Naive thymus-derived CD8-positive, alpha-beta T cell (primary cell): ENCODE measurements around the gene THOC2. TPM values are rescaled to one million over a fixed set of nuclear protein-coding genes. Genes with fewer than 3 reads are reported as not detected.
A peak's percentile ranks its signal among the peaks of the same experiment; 100 is the strongest.
"Not testable (repeated sequence)": the region's sequence is repeated elsewhere in the genome, so short reads cannot be mapped to it uniquely, and the experiment has no call there.

ENCODE experiments used
- ATAC-seq, 2 donors: fragments of 150-1000 bp; cut with Tn5 transposase in 1 of 2; sonication (Bioruptor Pico), chemical (Tn5 transposase) in 1 of 2; 1 replicate in 1 of 2; 2 replicates in 1 of 2; pipeline ENCODE4 v1.10.0; 2021; ENCODE audit warnings: mild to moderate bottlenecking in 2 of 2, moderate library complexity in 2 of 2
- POLR2A ChIA-PET: fragments of 350-600 bp; sonication (Branson Sonifier 250); formaldehyde crosslinking; loops from one replicate; lab custom pipeline; 2021; ENCODE audit warnings: antibody characterized with exemption; lab: Charles Lee
- DNase-seq, 10 donors: peaks; one replicate each; pipeline versions ENCODE4 v3.0.0 to v3.0.0-alpha.2; 2020 to 2022
- H3K27ac Mint-ChIP-seq, 10 donors: one replicate each; pipeline ENCODE4 v1.8.0; 2020 to 2022; ENCODE audit warnings: mild to moderate bottlenecking in 10 of 10, mixed read lengths in 10 of 10, moderate library complexity in 4 of 10, inconsistent platforms in 1 of 10
- H3K27me3 Mint-ChIP-seq, 5 donors: one replicate each; pipeline ENCODE4 v1.8.0; 2021 to 2022; ENCODE audit warnings: mixed read lengths in 5 of 5
- H3K36me3 Mint-ChIP-seq, 3 donors: one replicate each; pipeline ENCODE4 v1.8.0; 2020 to 2022; ENCODE audit warnings: mixed read lengths in 3 of 3, mild to moderate bottlenecking in 2 of 3, inconsistent platforms in 1 of 3
- H3K4me1 Mint-ChIP-seq, 4 donors: one replicate each; pipeline ENCODE4 v1.8.0; 2021 to 2022; ENCODE audit warnings: mixed read lengths in 4 of 4
- H3K4me3 Mint-ChIP-seq, 10 donors: one replicate each; pipeline ENCODE4 v1.8.0; 2020 to 2022; ENCODE audit warnings: mild to moderate bottlenecking in 10 of 10, mixed read lengths in 10 of 10, moderate library complexity in 6 of 10, inconsistent platforms in 1 of 10
- H3K9me3 Mint-ChIP-seq, 9 donors: one replicate each; pipeline ENCODE4 v1.8.0; 2020 to 2022; ENCODE audit warnings: mixed read lengths in 9 of 9, mild to moderate bottlenecking in 3 of 9, inconsistent platforms in 1 of 9, moderate library complexity in 1 of 9
- polyA plus RNA-seq, 3 donors: library from polyadenylated mRNA; unstranded; fragments of 300-500 nt; fragmentation: Illumina TruSeq; gene quantifications; one replicate each; pipeline ENCODE4 v1.2.3, GENCODE V29; 2021
- total RNA-seq, 8 experiments: library from RNA in 2 of 8; stranded (reverse) in 2 of 8; gene quantifications; one replicate each; pipeline ENCODE4 v1.2.3 and lab custom pipeline; 2021 to 2026

THOC2 gene
- total and polyA plus RNA-seq, 5 experiments from 2014 or later: 30.9 to 117 (median 41.9) TPM

DNA sequence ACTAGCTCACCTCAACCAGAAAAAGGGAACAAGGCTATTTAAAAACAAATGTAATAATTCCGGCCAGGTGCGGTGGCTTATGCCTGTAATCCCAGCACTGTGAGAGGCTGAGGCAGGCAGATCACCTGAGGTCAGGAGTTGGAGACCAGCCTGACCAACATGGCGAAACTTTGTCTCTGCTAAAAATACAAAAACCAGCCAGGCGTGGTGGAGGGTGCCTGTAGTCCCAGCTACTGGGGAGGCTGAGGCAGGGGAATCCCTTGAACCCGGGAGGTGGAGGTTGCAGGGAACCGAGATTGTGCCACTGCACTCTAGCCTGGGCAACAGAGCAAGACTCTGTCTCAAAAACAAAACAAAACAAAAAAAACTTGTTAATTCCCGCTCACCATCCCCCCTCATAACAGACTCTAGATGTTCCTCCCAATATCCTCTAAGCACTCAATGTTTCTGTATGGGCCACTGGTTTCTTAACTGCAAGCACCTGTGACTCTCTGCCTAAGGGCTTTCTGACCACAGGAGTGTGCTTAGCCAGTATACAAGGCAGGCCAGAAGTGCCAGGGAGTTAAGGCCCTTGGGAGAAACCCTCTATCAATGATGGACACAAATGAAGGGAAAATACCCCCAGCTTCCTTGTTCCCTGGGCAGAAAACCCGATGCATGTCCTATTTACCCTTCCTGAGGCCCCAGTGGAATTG, 21.0 kb upstream of the THOC2 start:
- H3K27ac Mint-ChIP-seq: no peak overlapping the region
- DNase-seq (no peak), ATAC-seq (no peak)
- no peaks in the 10 kb centered on the region for H3K27me3 Mint-ChIP-seq
- no peaks in the 10 kb centered on the region for H3K4me1 Mint-ChIP-seq
- POLR2A ChIA-PET: no interaction called here
- peaks cover 0 to 8% (median 0%) of the 10 kb centered on the region in 3 donors for H3K36me3 Mint-ChIP-seq
- H3K4me3 Mint-ChIP-seq: no peak overlapping the region
- peaks cover 0 to 8% (median 0%) of the 10 kb centered on the region in 9 donors for H3K9me3 Mint-ChIP-seq

DNA sequence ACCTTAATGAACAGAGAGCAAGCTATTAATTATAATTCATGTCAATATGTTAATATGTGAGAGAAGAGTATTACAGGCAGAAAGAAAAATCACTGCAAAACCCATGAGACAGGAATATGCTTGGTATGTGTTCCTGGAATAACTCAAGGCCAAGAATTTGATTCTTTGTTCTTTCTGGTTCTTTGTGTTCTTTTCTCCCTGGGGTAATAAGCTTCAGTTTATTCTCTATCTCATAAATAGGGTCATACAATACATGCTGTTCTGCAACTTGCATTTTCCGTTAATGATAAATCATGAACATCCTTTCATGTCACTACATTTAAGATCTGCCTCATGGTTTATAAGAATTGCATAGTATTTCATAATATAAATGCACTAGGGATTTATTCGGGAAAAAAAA, 16.8 kb upstream of the THOC2 start:
- Mint-ChIP-seq H3K27me3 (no peaks in the 10 kb centered on the region), H3K27ac (no peak overlapping the region), H3K36me3 (no peaks in the 10 kb centered on the region), H3K4me1 (no peaks in the 10 kb centered on the region), H3K4me3 (no peak overlapping the region), H3K9me3 (no peaks in the 10 kb centered on the region)
- POLR2A ChIA-PET: no interaction called here
- DNase-seq (no peak), ATAC-seq (no peak)

DNA sequence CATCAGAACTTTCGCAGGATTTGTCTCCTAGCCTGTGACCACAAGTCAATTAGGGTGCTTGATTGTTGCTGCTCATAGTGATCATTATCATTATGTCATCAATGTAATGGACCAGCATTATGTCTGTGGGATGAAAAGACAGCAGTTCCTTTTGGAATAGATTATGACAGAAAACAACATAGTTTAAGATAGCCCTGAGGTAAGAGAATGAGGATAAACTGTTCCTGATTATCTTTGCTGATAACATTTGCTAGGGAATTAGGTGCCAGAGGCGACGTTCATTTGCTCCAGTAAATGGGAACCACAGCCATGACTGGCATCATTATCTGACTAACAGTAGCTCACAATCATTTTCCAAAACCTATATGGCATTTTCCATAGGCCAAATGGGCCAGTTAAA, 12.7 kb upstream of the THOC2 start:
- DNase-seq (no peak), ATAC-seq (no peak)
- peaks cover 0 to 2% (median 0%) of the 10 kb centered on the region in 4 donors for H3K4me1 Mint-ChIP-seq
- H3K4me3 Mint-ChIP-seq: no peak overlapping the region
- H3K27ac Mint-ChIP-seq: no peak overlapping the region
- POLR2A ChIA-PET: no interaction called here
- H3K9me3 Mint-ChIP-seq: no peaks in the 10 kb centered on the region
- H3K27me3 Mint-ChIP-seq: no peaks in the 10 kb centered on the region
- no peaks in the 10 kb centered on the region for H3K36me3 Mint-ChIP-seq

DNA sequence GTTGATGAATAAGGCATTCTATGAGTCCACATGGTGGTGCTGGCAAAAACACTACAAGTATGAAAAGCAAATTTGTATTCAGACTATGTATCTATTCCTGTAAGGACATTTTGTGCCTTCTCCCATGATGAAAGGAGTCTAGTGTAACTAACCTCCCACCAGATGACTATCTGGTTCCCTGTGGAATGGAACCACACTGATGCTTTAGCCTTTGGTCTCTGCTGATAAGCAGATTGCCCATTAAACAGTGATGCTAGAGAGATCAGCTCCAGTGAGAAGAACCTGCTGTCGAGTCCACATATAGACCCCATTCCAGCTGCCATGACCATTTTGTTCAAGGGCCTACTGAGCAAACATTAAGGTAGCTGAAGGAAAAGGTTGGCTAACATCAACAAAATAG, 10.5 kb upstream of the THOC2 start:
- DNase-seq: no peak
- Mint-ChIP-seq H3K4me3 (no peak overlapping the region), H3K36me3 (no peaks in the 10 kb centered on the region), H3K4me1 (peaks cover 0 to 2% (median 0%) of the 10 kb centered on the region in 4 donors), H3K27ac (no peak overlapping the region), H3K27me3 (no peaks in the 10 kb centered on the region), H3K9me3 (no peaks in the 10 kb centered on the region)
- no peak for ATAC-seq
- POLR2A ChIA-PET: no interaction called here

DNA sequence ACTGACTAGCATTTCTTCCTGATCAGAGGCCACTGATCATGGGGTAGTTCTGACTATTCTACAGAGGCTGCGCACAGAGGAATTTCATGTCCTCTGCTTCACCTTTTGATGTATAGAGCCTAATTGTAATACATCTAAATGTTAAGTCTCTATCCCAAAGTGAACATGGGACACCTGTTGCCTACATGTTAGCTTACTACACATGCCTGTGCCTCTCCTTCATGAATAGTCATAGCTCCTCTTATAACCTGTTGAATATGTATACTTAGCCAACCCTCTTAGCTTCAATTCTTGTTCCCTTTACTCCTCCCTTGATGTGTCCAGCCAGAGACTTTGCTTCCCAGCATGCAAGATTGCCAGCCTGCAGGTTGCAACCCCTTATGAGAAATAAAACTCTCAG, 9.6 kb upstream of the THOC2 start:
- POLR2A ChIA-PET: interaction anchor here (0.5 kb wide), 1 partner anchor 35 kb away, joined by 3 read pairs; no protein-coding TSS in a partner anchor
- Mint-ChIP-seq H3K4me3 (no peak overlapping the region), H3K27me3 (no peaks in the 10 kb centered on the region), H3K27ac (no peak overlapping the region), H3K36me3 (no peaks in the 10 kb centered on the region), H3K4me1 (peaks cover 0 to 2% (median 0%) of the 10 kb centered on the region in 4 donors), H3K9me3 (no peaks in the 10 kb centered on the region)
- DNase-seq: no peak
- ATAC-seq: no peak

DNA sequence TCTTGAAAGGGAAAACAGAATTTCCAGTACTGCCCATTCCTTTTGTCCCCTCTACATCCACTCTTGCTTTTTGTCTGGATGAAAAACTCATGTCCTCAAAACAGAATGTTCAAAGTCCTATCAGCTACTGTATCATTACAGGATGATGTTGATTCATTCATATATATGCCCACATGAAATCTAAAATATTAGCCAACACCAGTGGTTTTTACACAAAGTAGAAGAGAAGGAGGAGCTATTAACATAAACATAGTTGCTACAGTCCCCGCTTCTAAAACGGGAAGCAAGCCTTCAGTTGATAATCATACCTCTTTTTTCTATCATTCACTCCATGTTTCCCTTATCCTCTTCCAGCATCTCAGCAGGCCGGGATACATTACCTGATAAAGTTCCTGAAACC, 7.7 kb upstream of the THOC2 start:
- Mint-ChIP-seq H3K27me3 (no peaks in the 10 kb centered on the region), H3K36me3 (no peaks in the 10 kb centered on the region), H3K27ac (no peak overlapping the region)

DNA sequence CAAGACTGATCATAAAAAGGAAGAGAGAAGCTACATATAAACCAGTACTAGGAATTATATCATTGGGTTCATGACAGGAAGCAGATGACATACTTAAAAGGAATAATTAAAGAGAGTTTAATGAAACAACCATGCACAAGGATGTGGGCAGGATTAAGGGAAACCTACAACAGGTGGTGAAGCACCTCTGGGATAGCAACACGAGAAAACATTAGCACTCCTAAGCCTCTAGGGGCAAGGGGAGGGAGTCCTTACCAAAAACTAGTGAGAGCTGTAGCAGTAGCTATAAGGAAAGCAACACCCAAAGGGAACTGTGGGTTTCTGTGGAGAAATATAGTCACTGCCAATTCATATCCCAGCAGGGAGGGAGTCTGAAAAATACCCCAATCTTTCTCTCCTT, 7.2 kb upstream of the THOC2 start:
- POLR2A ChIA-PET: no interaction called here
- H3K36me3 Mint-ChIP-seq: no peaks in the 10 kb centered on the region
- H3K4me1 Mint-ChIP-seq: peaks cover 0 to 2% (median 0%) of the 10 kb centered on the region in 4 donors
- no peak overlapping the region for H3K4me3 Mint-ChIP-seq
- DNase-seq (no peak), ATAC-seq (no peak)
- no peak overlapping the region for H3K27ac Mint-ChIP-seq
- no peaks in the 10 kb centered on the region for H3K9me3 Mint-ChIP-seq
- no peaks in the 10 kb centered on the region for H3K27me3 Mint-ChIP-seq

More for the DNA sequence above, 7.7 kb upstream of the THOC2 start:
- Mint-ChIP-seq H3K4me1 (peaks cover 0 to 2% (median 0%) of the 10 kb centered on the region in 4 donors), H3K9me3 (no peaks in the 10 kb centered on the region), H3K4me3 (no peak overlapping the region)
- POLR2A ChIA-PET: no interaction called here
- DNase-seq (no peak), ATAC-seq (no peak)

DNA sequence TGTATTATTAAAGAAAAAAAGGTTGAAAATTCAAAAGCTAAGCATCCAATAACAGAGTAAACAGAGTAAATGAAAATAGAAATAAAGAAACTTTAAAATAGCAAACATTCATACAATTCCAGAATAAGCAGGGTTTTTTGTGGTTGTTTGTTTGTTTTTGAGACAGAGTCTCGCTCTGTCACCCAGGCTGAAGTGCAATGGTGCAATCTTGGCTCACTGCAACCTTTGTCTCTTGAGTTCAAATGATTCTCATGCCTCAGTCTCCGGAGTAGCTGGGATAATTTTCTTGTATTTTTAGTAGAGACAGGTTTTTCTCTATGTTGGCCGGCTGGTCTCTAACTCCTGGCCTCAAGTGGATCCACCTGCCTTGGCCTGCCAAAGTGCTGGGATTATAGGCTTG, 6.6 kb upstream of the THOC2 start:
- H3K4me1 Mint-ChIP-seq: peaks cover 0 to 2% (median 0%) of the 10 kb centered on the region in 4 donors
- no peak overlapping the region for H3K27ac Mint-ChIP-seq
- DNase-seq (no peak), ATAC-seq (no peak)
- no peaks in the 10 kb centered on the region for H3K27me3 Mint-ChIP-seq
- H3K9me3 Mint-ChIP-seq: no peaks in the 10 kb centered on the region
- no peak overlapping the region for H3K4me3 Mint-ChIP-seq
- POLR2A ChIA-PET: no interaction called here
- no peaks in the 10 kb centered on the region for H3K36me3 Mint-ChIP-seq

DNA sequence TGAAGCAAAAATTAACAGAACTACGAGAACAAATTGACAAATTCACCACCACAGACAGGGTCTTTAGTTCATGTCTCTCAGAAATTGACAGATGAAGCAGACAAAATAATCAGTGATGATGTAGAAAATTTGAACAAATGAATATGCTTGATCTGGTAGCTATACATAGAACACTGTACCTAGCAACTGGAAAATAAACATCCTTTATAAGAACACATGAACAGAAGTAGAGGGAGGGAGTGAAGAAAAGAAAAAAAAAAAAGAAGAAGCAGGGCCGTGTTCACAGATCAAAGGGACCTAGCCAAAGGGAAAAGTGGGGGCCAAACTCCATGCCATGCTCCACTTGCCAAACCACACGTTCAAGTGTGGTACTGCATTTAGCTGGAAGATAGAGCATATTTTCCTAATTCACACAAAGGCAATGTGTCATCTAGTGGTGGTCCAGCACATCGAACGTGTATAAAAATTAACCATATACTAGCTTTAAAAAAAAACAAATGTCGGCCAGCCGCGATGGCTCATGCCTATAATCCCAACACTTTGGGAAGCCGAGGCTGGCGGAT, 5.6 kb upstream of the THOC2 start:
- ATAC-seq (no peak), DNase-seq (no peak)
- Mint-ChIP-seq H3K9me3 (no peaks in the 10 kb centered on the region), H3K27me3 (no peaks in the 10 kb centered on the region), H3K27ac (no peak overlapping the region), H3K4me3 (no peak overlapping the region), H3K36me3 (no peaks in the 10 kb centered on the region), H3K4me1 (peaks cover 0 to 2% (median under 1%) of the 10 kb centered on the region in 4 donors)
- POLR2A ChIA-PET: interaction anchor here (0.7 kb wide), 1 partner anchor 27 kb away, joined by 6 read pairs; no protein-coding TSS in a partner anchor

DNA sequence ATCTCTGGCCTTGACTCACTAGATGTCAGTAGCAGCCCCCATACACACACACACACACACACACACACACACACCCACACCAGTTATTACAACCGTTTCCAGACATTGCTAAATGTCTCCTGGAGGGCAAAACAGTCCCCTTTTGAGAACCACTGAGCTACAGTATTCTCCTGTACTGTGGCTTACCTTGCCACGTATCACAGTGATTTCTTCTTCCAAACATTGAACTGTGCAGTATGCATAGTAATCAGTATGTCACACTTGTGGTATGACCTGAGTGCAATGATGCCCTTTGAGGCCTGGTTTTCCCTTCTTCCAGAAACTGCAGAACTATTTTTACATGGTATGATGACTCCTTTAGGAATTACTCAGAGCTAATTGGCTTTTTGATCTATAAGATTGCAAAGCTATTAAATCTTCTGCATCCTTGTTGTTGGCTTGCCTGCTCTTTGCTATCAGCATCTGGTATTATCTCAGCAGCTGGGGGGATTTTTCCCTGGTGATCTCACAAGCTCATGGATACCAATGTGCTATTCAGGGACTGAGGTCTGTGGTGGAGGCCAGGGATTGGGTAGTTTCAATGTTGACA, 3.6 kb upstream of the THOC2 start:
- ATAC-seq (no peak), DNase-seq (no peak)
- no peak overlapping the region for H3K27ac Mint-ChIP-seq
- H3K9me3 Mint-ChIP-seq: no peaks in the 10 kb centered on the region
- POLR2A ChIA-PET: no interaction called here
- H3K4me3 Mint-ChIP-seq: no peak overlapping the region
- no peaks in the 10 kb centered on the region for H3K27me3 Mint-ChIP-seq
- no peaks in the 10 kb centered on the region for H3K36me3 Mint-ChIP-seq
- H3K4me1 Mint-ChIP-seq: peaks cover 5 to 14% (median 11%) of the 10 kb centered on the region in 4 donors

DNA sequence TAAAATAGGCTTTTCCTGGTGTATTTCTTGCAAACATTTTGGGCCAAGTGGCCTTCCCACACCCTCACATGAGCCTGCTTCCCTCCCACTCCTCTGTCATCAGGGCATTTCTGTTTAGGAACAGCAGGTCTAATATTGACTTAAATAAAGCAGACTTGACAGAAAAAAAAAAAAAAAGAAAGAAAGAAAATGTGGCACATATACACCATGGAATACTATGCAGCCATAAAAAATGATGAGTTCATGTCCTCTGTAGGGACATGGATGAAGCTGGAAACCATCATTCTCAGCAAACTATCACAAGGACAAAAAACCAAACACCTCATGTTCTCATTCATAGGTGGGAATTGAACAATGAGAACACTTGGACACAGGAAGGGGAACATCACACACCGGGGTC, 2.3 kb upstream of the THOC2 start:
- H3K36me3 Mint-ChIP-seq, DNase-seq, H3K9me3 Mint-ChIP-seq, H3K27ac Mint-ChIP-seq, H3K4me3 Mint-ChIP-seq, H3K27me3 Mint-ChIP-seq, POLR2A ChIA-PET, ATAC-seq: not testable (repeated sequence)
- peaks cover 5 to 23% (median 22%) of the 10 kb centered on the region in 4 donors for H3K4me1 Mint-ChIP-seq

DNA sequence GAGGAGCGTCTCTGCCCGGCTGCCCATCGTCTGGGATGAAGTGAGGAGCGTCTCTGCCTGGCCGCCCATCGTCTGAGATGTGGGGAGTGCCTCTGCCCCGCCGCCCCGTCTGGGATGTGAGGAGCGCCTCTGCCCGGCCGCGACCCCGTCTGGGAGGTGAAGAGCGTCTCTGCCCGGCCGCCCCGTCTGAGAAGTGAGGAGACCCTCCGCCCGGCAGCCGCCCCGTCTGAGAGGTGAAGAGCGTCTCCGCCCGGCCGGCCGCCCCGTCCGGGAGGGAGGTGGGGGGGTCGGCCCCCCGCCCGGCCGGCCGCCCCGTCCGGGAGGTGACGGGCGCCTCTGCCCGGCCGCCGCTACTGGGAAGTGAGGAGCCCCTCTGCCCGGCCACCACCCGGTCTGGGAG, 1.2 kb upstream of the THOC2 start:
- H3K27ac Mint-ChIP-seq, H3K9me3 Mint-ChIP-seq, H3K36me3 Mint-ChIP-seq, H3K27me3 Mint-ChIP-seq, H3K4me3 Mint-ChIP-seq, ATAC-seq, DNase-seq, POLR2A ChIA-PET: not testable (repeated sequence)
- H3K4me1 Mint-ChIP-seq: peaks cover 6 to 33% (median 31%) of the 10 kb centered on the region in 4 donors

DNA sequence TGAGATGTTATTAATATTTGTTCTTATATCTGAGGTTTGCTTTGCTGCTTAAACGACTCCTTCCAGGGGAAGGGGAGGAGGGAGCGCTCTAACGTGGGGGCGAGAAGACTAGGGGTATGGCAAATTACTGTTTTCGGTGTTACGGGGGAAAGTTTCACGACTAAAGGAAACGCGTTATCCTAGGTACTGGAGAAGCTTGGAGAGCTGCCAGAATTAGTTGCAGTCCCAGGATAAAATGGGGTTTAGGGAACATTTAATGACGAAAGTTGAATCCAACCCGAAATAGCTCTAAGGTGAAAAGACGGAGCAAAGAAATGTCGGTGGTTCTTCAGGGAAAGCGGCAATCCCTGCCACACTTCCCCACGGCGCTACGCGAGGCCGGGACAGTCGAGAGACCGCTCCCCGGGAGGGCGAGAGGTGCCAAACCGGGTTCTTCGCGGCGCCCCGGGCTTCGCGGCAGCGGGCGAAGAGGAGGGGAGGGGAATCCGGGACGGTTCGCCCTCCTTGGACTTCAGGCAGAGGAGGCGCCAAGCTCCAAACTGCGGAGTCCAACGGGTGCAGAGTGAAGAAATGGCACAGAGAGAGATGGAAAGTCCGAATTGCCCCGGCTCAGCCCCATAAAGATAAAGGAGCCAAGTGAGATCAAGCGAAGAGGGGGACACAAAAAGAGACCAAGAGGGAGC, 724 bp downstream of the THOC2 start:
- Mint-ChIP-seq H3K4me1 (peaks cover 6 to 46% (median 43%) of the 10 kb centered on the region in 4 donors), H3K4me3 (peak overlapping the region; percentile 92 to 98 (median 94))
- POLR2A ChIA-PET: interaction anchor here (1.0 kb wide), 1 partner anchor 128 kb away, joined by 5 read pairs; the partner anchor contains the start of gene XIAP

More for the DNA sequence above, 724 bp downstream of the THOC2 start:
- DNase-seq (peak in 4 of 10 donors; percentile 1 to 7 (median 2)), ATAC-seq (peak; percentile 27 to 28)
- Mint-ChIP-seq H3K9me3 (no peaks in the 10 kb centered on the region), H3K27me3 (no peaks in the 10 kb centered on the region), H3K36me3 (peaks cover 0 to 2% (median 0%) of the 10 kb centered on the region in 3 donors), H3K27ac (peak overlapping the region; percentile 89 to 97 (median 94))
